Stimulated activated CD4-positive, alpha-beta T cell treated with anti-CD3 and anti-CD28 coated beads, Interleukin-1b, Interleukin-23, amount 100 ng/mL, for 1 hour (primary cell): ENCODE measurements around the gene HOPX.
"Not testable (repeated sequence)": the region's sequence is repeated elsewhere in the genome, so short reads cannot be mapped to it uniquely, and the experiment has no call there.

Source experiments
- DNase-seq, 2 donors: peaks; one replicate each; pipeline ENCODE4 v3.0.0-alpha.2; 2020; ENCODE audit warnings: low read depth in 2 of 2

HOPX gene

GRCh38 chr4:56654238-56654632 lies 26.9 kb downstream of the HOPX start:
- no peak for DNase-seq

- DNase-seq = no peak
These were observed 27.4 kb downstream of the HOPX start for GRCh38 chr4:56653461-56654237.

GRCh38 chr4:56652196-56652595 lies 28.9 kb downstream of the HOPX start:
- no peak for DNase-seq

- no peak for DNase-seq
These were observed 30.1 kb downstream of the HOPX start for GRCh38 chr4:56651056-56651350.

GRCh38 chr4:56650262-56651055 lies 30.6 kb downstream of the HOPX start:
- no peak for DNase-seq

GRCh38 chr4:56649445-56650261 lies 31.4 kb downstream of the HOPX start:
- DNase-seq = no peak

- DNase-seq = no peak
These were observed 32.3 kb downstream of the HOPX start for GRCh38 chr4:56648824-56649151.

- DNase-seq = no peak
These were observed 32.9 kb downstream of the HOPX start for GRCh38 chr4:56648021-56648823.

GRCh38 chr4:56646341-56646740 lies 34.8 kb downstream of the HOPX start:
- DNase-seq = no peak

- no peak for DNase-seq
These were observed 37.5 kb downstream of the HOPX start for GRCh38 chr4:56643596-56643995.

GRCh38 chr4:56641494-56642051 lies 39.5 kb downstream of the HOPX start:
- no peak for DNase-seq

GRCh38 chr4:56640621-56641493 lies 40.2 kb downstream of the HOPX start:
- no peak for DNase-seq

- DNase-seq = no peak
These were observed 43.3 kb downstream of the HOPX start for GRCh38 chr4:56637791-56638190.

- DNase-seq = no peak
These were observed 43.9 kb downstream of the HOPX start for GRCh38 chr4:56637154-56637553.

GRCh38 chr4:56634954-56635353 lies 46.1 kb downstream of the HOPX start:
- DNase-seq = not testable (repeated sequence)

GRCh38 chr4:56633486-56633885 lies 47.6 kb downstream of the HOPX start:
- DNase-seq = no peak

- no peak for DNase-seq
These were observed 50.0 kb downstream of the HOPX start for GRCh38 chr4:56630876-56631666.

GRCh38 chr4:56628592-56628991 lies 52.5 kb downstream of the HOPX start:
- DNase-seq = no peak

- no peak for DNase-seq
These were observed 53.1 kb downstream of the HOPX start for GRCh38 chr4:56627985-56628384.

GRCh38 chr4:56627375-56627774 lies 53.7 kb downstream of the HOPX start:
- DNase-seq = no peak
